Activated CD8-positive, alpha-beta memory T cell treated with anti-CD3 and anti-CD28 coated beads for 24 hours (primary cell): ENCODE measurements around the gene KLHL25.

Experiments
- DNase-seq: peaks from one replicate; pipeline ENCODE4 v3.0.0-alpha.2; 2020

KLHL25 gene

GRCh38 chr15:85757939-85758654 lies 36.6 kb downstream of the KLHL25 start:
- no peak for DNase-seq

GRCh38 chr15:85757073-85757938 lies 37.4 kb downstream of the KLHL25 start:
- no peak for DNase-seq

GRCh38 chr15:85756411-85757072 lies 38.2 kb downstream of the KLHL25 start:
- no peak for DNase-seq

GRCh38 chr15:85755942-85756341 lies 38.8 kb downstream of the KLHL25 start:
- no peak for DNase-seq

GRCh38 chr15:85755471-85755870 lies 39.3 kb downstream of the KLHL25 start:
- DNase-seq = no peak

- DNase-seq = no peak
Measured at GRCh38 chr15:85754989-85755388, 39.7 kb downstream of the KLHL25 start.

- no peak for DNase-seq
Measured at GRCh38 chr15:85753791-85754452, 40.8 kb downstream of the KLHL25 start.

GRCh38 chr15:85753261-85753660 lies 41.5 kb downstream of the KLHL25 start:
- DNase-seq = no peak

- DNase-seq = no peak
Measured at GRCh38 chr15:85752491-85752961, 42.2 kb downstream of the KLHL25 start.

- no peak for DNase-seq
Measured at GRCh38 chr15:85752124-85752475, 42.6 kb downstream of the KLHL25 start.

- no peak for DNase-seq
Measured at GRCh38 chr15:85751291-85752123, 43.2 kb downstream of the KLHL25 start.

- no peak for DNase-seq
Measured at GRCh38 chr15:85750319-85751290, 44.1 kb downstream of the KLHL25 start.

GRCh38 chr15:85749261-85750151 lies 45.2 kb downstream of the KLHL25 start:
- DNase-seq = no peak

- DNase-seq = no peak
Measured at GRCh38 chr15:85748729-85749128, 46.0 kb downstream of the KLHL25 start.

- DNase-seq = no peak
Measured at GRCh38 chr15:85748176-85748575, 46.5 kb downstream of the KLHL25 start.

- no peak for DNase-seq
Measured at GRCh38 chr15:85746641-85747040, 48.1 kb downstream of the KLHL25 start.

GRCh38 chr15:85745525-85746150 lies 49.1 kb downstream of the KLHL25 start:
- DNase-seq = no peak

GRCh38 chr15:85745023-85745422 lies 49.7 kb downstream of the KLHL25 start:
- peak; percentile 38 for DNase-seq

- peak; percentile 49 for DNase-seq
Measured at GRCh38 chr15:85744579-85744978, 50.1 kb downstream of the KLHL25 start.
